GM12892 (cell line): ENCODE results near the gene GNB1.

ENCODE experiments used
- DNase-seq: peaks from one replicate; pipeline ENCODE4 v3.0.0; 2011; ENCODE audit not compliant: insufficient read length
- FAIRE-seq: peaks from 2 replicates; lab custom pipeline; 2011; peaks lifted over from hg19 to GRCh38; lab: Jason Lieb, UNC
- POLR2A ChIP-seq: IDR thresholded peaks from 2 replicates; pipeline ENCODE4 v1.6.1; 2011; ENCODE audit warnings: low read depth, low read length, control low read depth
- POLR2AphosphoS5 ChIP-seq: IDR thresholded peaks from 2 replicates; pipeline ENCODE4 v1.6.1; 2011; ENCODE audit warnings: low read depth, low read length, control low read depth
- TAF1 ChIP-seq: IDR thresholded peaks from 2 replicates; pipeline ENCODE4 v1.6.1; 2011; ENCODE audit warnings: low read depth, mild to moderate bottlenecking, control low read depth, low read length, borderline replicate concordance

GNB1 gene

GRCh38 chr1:1901641-1902294 is 10.9 kb upstream of the GNB1 start:
- DNase-seq (no peak), FAIRE-seq (no peak)
- TF ChIP-seq TAF1, result no peak
- TF ChIP-seq POLR2AphosphoS5, result no peak
- no peak for TF ChIP-seq POLR2A

GRCh38 chr1:1900883-1901640 is 10.2 kb upstream of the GNB1 start:
- TF ChIP-seq POLR2AphosphoS5 (no peak), POLR2A (no peak), TAF1 (no peak)
- DNase-seq (no peak), FAIRE-seq (no peak)

DNA sequence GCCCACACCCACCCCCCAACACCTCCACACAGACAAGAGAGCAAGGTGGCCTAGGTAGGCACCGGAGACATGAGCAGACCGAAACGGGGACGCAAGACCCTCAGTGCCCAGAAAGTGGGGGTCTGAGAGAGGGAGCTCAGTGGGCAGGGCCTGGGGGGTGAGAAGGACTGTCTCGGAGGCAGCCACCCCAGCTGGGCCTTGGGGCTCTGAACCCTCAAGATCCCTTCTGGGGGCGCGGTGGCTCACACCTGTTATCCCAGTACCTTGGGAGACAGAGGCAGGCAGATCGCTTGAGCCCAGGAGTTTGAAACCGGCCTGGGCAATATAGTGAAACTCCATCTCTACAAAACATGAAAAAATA is 9.1 kb upstream of the GNB1 start:
- TF ChIP-seq TAF1, result no peak
- TF ChIP-seq POLR2AphosphoS5, result no peak
- no peak for TF ChIP-seq POLR2A
- DNase-seq (no peak), FAIRE-seq (no peak)

DNA sequence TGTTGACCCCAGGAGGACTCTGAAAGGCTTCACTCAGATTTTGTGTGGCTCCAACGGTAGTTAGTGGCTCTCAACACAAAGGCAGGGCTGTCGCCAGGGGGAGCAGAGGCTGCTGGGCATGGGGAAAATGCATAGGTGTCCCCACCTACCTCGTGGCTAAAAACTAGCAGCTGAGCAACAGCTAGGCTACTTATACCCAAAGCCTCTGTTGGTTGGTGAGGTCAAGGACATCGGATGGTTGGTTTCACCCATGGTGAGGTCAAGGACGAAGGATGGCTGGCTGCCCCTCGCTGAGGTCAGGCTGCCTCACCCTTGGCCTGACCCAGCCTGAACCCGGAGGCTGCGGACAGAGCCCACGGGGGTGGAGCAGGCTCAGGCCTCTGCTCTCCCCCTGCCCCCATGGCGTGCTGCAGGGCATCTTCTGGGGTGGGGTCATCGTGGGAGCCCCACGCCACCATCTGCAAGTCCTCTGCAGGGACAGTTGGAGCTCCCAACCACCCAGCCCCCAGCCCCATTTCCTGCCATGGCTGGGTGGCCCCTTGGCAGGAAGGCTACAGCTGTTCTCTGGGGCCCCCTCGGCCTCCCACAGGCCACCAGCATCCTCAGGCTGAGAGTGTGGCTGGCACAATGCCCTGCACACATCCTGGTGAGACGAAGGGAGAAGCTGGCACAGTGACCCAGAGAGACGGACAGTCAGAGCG is 8.5 kb upstream of the GNB1 start:
- no peak for FAIRE-seq
- no peak for DNase-seq
- TF ChIP-seq TAF1, result no peak
- no peak for TF ChIP-seq POLR2A
- TF ChIP-seq POLR2AphosphoS5, result no peak

DNA sequence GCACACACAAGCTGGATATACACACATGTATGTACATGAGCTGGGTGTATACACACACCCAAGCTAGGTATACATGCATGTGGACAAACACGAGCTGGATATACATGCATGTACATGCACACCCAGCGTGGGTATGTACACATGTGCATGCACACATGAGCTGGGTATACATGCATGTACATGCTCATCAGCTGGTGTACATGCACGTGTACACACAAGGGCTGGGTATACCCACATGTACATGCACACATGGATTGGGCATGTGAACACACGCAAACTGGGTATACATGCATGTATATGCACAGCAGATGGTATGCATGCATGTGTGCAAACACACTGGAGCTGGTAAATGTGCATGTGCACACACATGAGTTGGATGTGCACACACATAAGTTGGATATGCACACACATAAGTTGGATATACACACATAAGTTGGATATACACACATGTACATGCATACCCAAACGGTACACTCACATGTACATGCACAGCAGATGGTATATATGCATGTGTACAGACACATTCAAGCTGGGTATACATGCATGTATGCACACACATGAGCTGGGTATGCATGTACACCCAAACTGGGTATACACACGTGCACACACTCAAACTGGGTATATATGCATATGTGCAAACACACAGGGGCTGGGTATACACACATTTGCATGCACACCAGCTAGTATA is 7.5 kb upstream of the GNB1 start:
- DNase-seq, result no peak
- no peak for FAIRE-seq
- no peak for TF ChIP-seq POLR2AphosphoS5
- TF ChIP-seq TAF1, result no peak

DNA sequence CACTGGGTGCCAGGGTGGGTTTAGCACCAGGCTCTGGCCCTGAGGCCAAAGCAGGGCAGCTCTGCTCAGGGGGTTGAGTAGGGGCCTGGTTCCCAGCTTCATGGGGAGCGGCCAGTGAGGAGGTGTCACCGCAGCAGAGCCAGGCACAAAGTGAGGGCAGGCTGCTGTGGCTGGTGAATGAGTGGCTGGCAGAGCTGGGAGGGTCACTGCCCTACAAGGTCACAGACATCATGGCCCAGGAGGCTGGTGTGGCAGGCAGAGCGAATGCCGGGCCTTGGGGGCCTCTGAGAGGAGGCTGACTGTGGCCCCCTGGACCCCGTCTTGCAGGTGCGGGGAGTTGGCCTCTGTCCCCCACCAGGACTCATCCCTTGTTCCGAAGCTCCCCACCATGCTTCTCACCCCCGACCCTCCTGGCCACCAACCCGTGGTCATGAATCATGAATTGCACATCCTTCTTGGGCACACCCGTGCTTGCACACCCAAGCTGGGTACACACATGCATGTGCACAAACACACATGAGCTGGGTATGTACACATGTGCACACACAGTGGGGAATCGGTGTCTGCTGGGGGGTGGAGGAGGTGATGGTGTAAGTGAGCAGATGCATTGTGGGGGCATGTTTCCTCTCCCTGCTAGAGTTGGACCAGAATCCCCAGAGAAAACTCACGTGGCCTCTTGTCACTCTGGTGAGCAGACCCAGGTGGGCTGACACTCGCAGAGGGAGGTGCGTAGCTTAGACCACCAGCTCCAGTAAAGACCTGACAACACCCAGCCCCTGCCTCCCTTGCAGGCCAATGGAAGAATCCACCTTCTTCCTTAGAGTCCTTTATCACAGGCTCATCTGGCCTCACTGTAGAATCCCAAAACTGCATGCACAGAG is 4.8 kb upstream of the GNB1 start:
- FAIRE-seq, result no peak
- no peak for TF ChIP-seq TAF1
- no peak for TF ChIP-seq POLR2A
- no peak for TF ChIP-seq POLR2AphosphoS5
- no peak for DNase-seq

GRCh38 chr1:1895060-1895418 is 4.2 kb upstream of the GNB1 start:
- no peak for TF ChIP-seq TAF1
- no peak for DNase-seq
- FAIRE-seq, result no peak

GRCh38 chr1:1894354-1895059 is 3.6 kb upstream of the GNB1 start:
- DNase-seq, result no peak
- FAIRE-seq, result no peak
- TF ChIP-seq POLR2A, result no peak
- TF ChIP-seq POLR2AphosphoS5, result no peak
- no peak for TF ChIP-seq TAF1

- TF ChIP-seq POLR2AphosphoS5 (no peak), POLR2A (no peak), TAF1 (no peak)
- FAIRE-seq, result no peak
- DNase-seq, result no peak
Measured at GRCh38 chr1:1893997-1894353, 3.1 kb upstream of the GNB1 start.

- FAIRE-seq (no peak), DNase-seq (no peak)
- TF ChIP-seq TAF1 (no peak), POLR2A (no peak), POLR2AphosphoS5 (no peak)
Measured at GRCh38 chr1:1893291-1893985, 2.6 kb upstream of the GNB1 start.
